Measurements from ENCODE around the gene PACS2.

DNA sequence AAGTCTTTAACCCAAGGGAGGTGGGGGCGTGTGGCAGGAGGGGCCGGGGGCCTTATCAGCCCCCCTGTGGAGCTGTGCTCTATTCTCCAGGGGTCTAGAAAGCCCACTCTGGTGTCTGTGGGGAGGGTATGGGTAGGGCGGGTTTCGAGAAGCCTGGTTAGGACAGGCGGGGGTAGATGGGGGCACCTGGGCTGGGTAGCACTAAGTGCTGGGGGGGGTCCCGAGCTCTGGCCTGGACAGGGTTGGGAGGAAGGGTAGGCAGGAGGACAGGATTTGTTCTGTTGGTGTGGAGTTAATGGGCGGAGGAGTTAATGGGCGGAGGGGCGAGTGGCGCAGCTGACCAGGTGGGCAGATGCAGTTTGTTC lies 2.0 kb downstream of the PACS2 start:
- TF ChIP-seq POLR2A (IDR thresholded peaks at IDR 0.05; ENCODE audit: extremely low read depth, insufficient read length), result no peak
- TF ChIP-seq, protein P1, sequence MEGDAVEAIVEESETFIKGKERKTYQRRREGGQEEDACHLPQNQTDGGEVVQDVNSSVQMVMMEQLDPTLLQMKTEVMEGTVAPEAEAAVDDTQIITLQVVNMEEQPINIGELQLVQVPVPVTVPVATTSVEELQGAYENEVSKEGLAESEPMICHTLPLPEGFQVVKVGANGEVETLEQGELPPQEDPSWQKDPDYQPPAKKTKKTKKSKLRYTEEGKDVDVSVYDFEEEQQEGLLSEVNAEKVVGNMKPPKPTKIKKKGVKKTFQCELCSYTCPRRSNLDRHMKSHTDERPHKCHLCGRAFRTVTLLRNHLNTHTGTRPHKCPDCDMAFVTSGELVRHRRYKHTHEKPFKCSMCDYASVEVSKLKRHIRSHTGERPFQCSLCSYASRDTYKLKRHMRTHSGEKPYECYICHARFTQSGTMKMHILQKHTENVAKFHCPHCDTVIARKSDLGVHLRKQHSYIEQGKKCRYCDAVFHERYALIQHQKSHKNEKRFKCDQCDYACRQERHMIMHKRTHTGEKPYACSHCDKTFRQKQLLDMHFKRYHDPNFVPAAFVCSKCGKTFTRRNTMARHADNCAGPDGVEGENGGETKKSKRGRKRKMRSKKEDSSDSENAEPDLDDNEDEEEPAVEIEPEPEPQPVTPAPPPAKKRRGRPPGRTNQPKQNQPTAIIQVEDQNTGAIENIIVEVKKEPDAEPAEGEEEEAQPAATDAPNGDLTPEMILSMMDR (IDR thresholded peaks at IDR 0.05; ENCODE audit: low read depth, low read length), result no peak
- TF ChIP-seq, protein P2, sequence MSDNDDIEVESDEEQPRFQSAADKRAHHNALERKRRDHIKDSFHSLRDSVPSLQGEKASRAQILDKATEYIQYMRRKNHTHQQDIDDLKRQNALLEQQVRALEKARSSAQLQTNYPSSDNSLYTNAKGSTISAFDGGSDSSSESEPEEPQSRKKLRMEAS (IDR thresholded peaks at IDR 0.05; ENCODE audit: low read depth, low read length), result no peak
